C4-2B (cell line): ENCODE data around the gene PBX4.

ENCODE experiments used
- ZFX ChIP-seq: fragments of 450-650 bp; IDR thresholded peaks from 2 replicates; pipeline ENCODE4 v1.6.1; 2017
- TF ChIP-seq, protein P1 (sequence below): fragments of 450-650 bp; conservative IDR thresholded peaks from 2 replicates; pipeline ENCODE4 v1.5.1; 2017; ENCODE audit warnings: mild to moderate bottlenecking

DNA sequence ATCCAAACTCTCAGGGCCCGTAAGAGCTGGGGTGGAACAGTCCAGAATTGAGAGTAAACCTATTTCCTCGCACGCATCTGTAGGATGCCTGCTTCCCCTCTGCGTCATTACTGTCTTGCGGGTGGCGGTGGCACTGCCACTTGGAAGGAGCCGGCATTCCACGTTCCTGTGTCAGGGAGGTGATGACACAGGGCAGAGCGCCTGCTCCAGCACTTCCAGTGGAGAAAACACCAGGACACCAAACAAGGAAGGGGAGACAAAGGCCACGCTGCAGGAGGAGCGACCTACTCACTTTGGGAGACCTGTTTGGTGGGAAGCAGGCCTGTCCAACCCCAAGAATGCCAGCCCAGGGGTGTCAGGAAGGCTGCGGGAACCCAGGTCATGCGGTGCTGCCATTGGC, 37.1 kb downstream of the PBX4 start:
- TF ChIP-seq, protein P1, sequence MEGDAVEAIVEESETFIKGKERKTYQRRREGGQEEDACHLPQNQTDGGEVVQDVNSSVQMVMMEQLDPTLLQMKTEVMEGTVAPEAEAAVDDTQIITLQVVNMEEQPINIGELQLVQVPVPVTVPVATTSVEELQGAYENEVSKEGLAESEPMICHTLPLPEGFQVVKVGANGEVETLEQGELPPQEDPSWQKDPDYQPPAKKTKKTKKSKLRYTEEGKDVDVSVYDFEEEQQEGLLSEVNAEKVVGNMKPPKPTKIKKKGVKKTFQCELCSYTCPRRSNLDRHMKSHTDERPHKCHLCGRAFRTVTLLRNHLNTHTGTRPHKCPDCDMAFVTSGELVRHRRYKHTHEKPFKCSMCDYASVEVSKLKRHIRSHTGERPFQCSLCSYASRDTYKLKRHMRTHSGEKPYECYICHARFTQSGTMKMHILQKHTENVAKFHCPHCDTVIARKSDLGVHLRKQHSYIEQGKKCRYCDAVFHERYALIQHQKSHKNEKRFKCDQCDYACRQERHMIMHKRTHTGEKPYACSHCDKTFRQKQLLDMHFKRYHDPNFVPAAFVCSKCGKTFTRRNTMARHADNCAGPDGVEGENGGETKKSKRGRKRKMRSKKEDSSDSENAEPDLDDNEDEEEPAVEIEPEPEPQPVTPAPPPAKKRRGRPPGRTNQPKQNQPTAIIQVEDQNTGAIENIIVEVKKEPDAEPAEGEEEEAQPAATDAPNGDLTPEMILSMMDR: no peak
- TF ChIP-seq ZFX: no peak
